Right atrium auricular region (tissue), 2 donors: ENCODE data around the gene HTRA2. TPM values are rescaled to one million over a fixed set of nuclear protein-coding genes. Genes with fewer than 3 reads are reported as not detected.

Source experiments
- DNase-seq: peaks from one replicate; pipeline ENCODE4 v3.0.0-alpha.2; 2019; ENCODE audit warnings: low spot score
- H3K27ac ChIP-seq, 2 donors: fragments of 200-600 bp; sonication (generic); 1 replicate in 1 of 2; 2 replicates in 1 of 2; pipeline ENCODE4 v1.5.1; 2016 to 2019
- H3K27me3 ChIP-seq, 2 donors: fragments of 200-600 bp; sonication (generic); one replicate each; pipeline versions ENCODE4 v1.5.1 to v1.6.0; 2017 to 2019
- H3K36me3 ChIP-seq: fragments of 200-600 bp; sonication (generic); one replicate; pipeline ENCODE4 v1.5.1; 2016
- H3K4me1 ChIP-seq, 2 donors: fragments of 200-600 bp; sonication (generic); one replicate each; pipeline versions ENCODE4 v1.5.1 to v1.6.0; 2017 to 2019
- H3K4me3 ChIP-seq, 2 donors: fragments of 200-600 bp; sonication (generic); 1 replicate in 1 of 2; 2 replicates in 1 of 2; pipeline ENCODE4 v1.5.1; 2017 to 2019; ENCODE audit warnings: mild to moderate bottlenecking in 1 of 2, moderate library complexity in 1 of 2
- H3K9me3 ChIP-seq, 2 donors: fragments of 200-600 bp; sonication (generic); one replicate each; pipeline ENCODE4 v1.5.1; 2019
- CTCF ChIP-seq, 2 donors: fragments of 200-600 bp; sonication (generic); IDR thresholded peaks; one replicate each; pipeline ENCODE4 v1.5.1; 2019; ENCODE audit warnings: antibody characterized with exemption in 2 of 2
- total RNA-seq, 2 donors: library from RNA; depleted of rRNA; stranded (reverse); fragments of >200 nt; gene quantifications; one replicate each; pipeline ENCODE4 v1.1.0, GENCODE V29; 2016

HTRA2 gene
- total RNA-seq, 2 donors from 2014 or later, result 16.0 to 27.3 TPM

GRCh38 chr2:74524005-74524404, 5.7 kb upstream of the HTRA2 start:
- H3K27me3 ChIP-seq, result peaks cover 0 to 4% of the 10 kb centered on the region in 2 donors
- peaks cover 0 to 14% of the 10 kb centered on the region in 2 donors for H3K4me1 ChIP-seq
- H3K36me3 ChIP-seq, result peaks cover 22% of the 10 kb centered on the region
- no peak overlapping the region for H3K27ac ChIP-seq
- H3K4me3 ChIP-seq, result no peak overlapping the region
- H3K9me3 ChIP-seq, result no peaks in the 10 kb centered on the region
- DNase-seq, result no peak
- TF ChIP-seq CTCF (IDR thresholded peaks at IDR 0.05), result no peak

GRCh38 chr2:74524955-74525716, 4.6 kb upstream of the HTRA2 start:
- H3K9me3 ChIP-seq, result no peaks in the 10 kb centered on the region

GRCh38 chr2:74525717-74526648, 3.8 kb upstream of the HTRA2 start, which contains the start of gene DQX1:
Gene DQX1 (minus strand): TSS chr2:74526231. CDS start chr2:74525729, 502 bp downstream.
- DNase-seq, result no peak
- H3K4me1 ChIP-seq, result peaks cover 0 to 20% of the 10 kb centered on the region in 2 donors
- peaks cover 22% of the 10 kb centered on the region for H3K36me3 ChIP-seq
- H3K9me3 ChIP-seq, result no peaks in the 10 kb centered on the region
- no peak within 1 kb of the TSS for H3K4me3 ChIP-seq
- H3K27me3 ChIP-seq, result no peaks in the 10 kb centered on the region
- no peak for TF ChIP-seq CTCF (IDR thresholded peaks at IDR 0.05)
- H3K27ac ChIP-seq, result no peak within 1 kb of the TSS

More at GRCh38 chr2:74524955-74525716, 4.6 kb upstream of the HTRA2 start:
- no peak for DNase-seq
- Histone ChIP-seq H3K4me1 (peaks cover 0 to 15% of the 10 kb centered on the region in 2 donors), H3K27me3 (no peaks in the 10 kb centered on the region), H3K4me3 (no peak overlapping the region), H3K36me3 (peaks cover 22% of the 10 kb centered on the region), H3K27ac (no peak overlapping the region)
- TF ChIP-seq CTCF (IDR thresholded peaks at IDR 0.05), result no peak

GRCh38 chr2:74526649-74527230, 3.0 kb upstream of the HTRA2 start:
- Histone ChIP-seq H3K4me3 (no peak overlapping the region), H3K36me3 (peaks cover 22% of the 10 kb centered on the region), H3K27me3 (no peaks in the 10 kb centered on the region), H3K27ac (no peak overlapping the region), H3K4me1 (peaks cover 0 to 28% of the 10 kb centered on the region in 2 donors), H3K9me3 (no peaks in the 10 kb centered on the region)
- TF ChIP-seq CTCF (IDR thresholded peaks at IDR 0.05), result no peak
- no peak for DNase-seq

GRCh38 chr2:74527741-74528140, 2.0 kb upstream of the HTRA2 start:
- no peak overlapping the region for H3K4me3 ChIP-seq
- DNase-seq, result no peak
- H3K4me1 ChIP-seq, result peaks cover 0 to 30% of the 10 kb centered on the region in 2 donors
- no peak overlapping the region for H3K27ac ChIP-seq
- H3K36me3 ChIP-seq, result peaks cover 26% of the 10 kb centered on the region
- no peaks in the 10 kb centered on the region for H3K9me3 ChIP-seq
- no peaks in the 10 kb centered on the region for H3K27me3 ChIP-seq
- no peak for TF ChIP-seq CTCF (IDR thresholded peaks at IDR 0.05)
